Left cardiac atrium (tissue), 4 donors: ENCODE results near the gene PLEK2. TPM values are rescaled to one million over a fixed set of nuclear protein-coding genes. Genes with fewer than 3 reads are reported as not detected.
"Not testable (repeated sequence)": the region's sequence is repeated elsewhere in the genome, so short reads cannot be mapped to it uniquely, and the experiment has no call there.

ENCODE experiments used
- ATAC-seq, 2 donors: fragments of 200-7000 bp; cut with Tn5 transposase; one replicate each; pipeline ENCODE4 v1.9.1; 2020; ENCODE audit warnings: mild to moderate bottlenecking in 2 of 2, moderate library complexity in 2 of 2
- DNase-seq: peaks from one replicate; pipeline ENCODE4 v3.0.0-alpha.2; 2020
- intact Hi-C, 2 donors: fragments of 100-400 bp; cut with DNase I; formaldehyde crosslinking; loops; one replicate each; pipeline versions ENCODE4 v1.14.1 to v1.15.1; 2022 to 2023
- total RNA-seq, 2 donors: library from RNA; stranded (reverse); fragmentation: NEBNext Ultra II Directional; extraction: Animal tissue kit (Norgen Biotek cat#: 25700); gene quantifications; one replicate each; pipeline ENCODE4 v1.2.1, GENCODE V29; 2021
- donor health status: DM: no; HTN: yes; CAD: no.
- donor health status: DM: no; HTN: yes; CAD: no; lungs with severe emphysema.
- donor health status: DM: yes; HTN: yes; CAD: no.
- donor health status: Dilated cardiomyopathy.

Gene PLEK2
- total RNA-seq, 2 donors from 2014 or later: 0.35 to 0.76 TPM

DNA sequence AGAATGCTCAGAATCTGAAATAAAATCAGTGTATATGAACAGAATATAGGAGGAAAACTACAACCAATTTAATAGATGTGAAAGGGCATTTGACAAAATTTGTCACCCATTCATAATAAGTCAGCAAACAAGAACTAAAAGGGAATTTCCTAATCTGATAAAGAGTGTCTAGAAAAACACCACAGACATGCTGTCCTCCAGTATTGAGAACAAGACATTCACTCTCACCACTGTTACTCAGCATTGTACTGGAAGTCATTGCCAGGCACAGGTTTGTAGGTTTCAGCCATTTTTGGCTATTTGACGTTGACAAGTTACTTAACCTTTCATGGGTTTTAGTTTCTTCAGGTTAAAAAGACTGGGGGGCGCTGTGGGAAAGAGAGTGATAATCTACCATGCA lies 38.6 kb downstream of the PLEK2 start:
- no peak for DNase-seq
- no peak for ATAC-seq
- intact Hi-C loops: no loop called here

DNA sequence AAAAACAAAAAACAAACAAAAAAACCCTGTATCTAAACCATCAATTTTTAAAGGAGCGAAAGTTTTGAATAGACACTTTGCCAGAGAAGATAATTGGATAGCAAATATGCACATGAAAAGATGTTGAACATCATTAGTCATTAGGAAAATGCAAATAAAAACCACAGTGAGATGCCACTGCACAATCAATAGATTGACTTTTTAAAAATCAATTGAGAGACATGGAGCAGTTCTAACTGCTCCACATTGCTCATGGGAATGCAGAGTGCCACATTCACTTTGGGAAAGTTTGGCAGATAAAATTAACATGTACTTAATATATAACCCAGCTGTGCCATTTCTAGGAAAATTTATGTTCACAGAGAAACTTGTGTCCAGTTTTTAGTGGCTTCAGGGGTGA lies 39.1 kb downstream of the PLEK2 start:
- DNase-seq: no peak
- intact Hi-C loops: no loop called here
- no peak for ATAC-seq

DNA sequence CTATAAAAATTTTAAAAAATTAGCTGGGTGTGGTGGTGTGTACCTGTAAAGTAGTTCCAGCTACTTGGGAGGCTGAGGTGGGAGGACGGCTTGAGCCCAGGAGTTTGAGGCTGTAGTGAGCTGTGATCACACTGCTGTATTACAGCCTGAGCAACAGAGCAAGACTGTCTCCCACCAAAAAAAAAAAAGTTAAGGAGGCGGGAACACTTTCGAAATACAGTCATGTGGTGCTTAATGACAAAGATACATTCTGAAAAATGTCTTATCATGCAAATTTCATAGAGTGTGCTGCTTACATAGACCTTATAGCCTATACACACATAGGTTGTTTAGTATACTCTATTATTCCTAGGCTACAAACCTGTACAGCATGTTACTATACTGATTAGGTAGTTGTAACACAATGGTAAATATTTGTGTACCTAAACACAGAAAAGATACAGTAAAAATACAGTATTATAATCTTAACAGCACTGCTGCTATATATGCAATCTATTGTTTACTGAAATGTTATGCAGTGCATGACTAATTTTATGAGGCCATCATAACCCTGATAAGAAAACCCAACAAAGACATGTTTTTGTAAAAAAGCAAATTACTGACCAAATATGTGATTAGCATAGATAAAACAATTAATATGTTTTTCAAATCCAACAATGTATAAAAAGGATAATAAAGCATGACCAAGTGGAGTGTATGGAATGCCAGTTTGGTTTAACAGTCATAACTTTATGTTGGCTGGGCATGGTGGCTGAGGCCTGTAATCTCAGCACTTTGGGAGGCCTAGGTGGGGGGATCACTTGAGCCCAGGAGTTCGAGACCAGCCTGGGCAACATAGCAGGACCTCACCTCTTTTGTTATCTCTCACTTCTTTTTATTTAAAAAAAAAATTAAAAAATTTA lies 40.5 kb downstream of the PLEK2 start:
- ATAC-seq (no peak), DNase-seq (no peak)
- intact Hi-C loops: no loop called here

DNA sequence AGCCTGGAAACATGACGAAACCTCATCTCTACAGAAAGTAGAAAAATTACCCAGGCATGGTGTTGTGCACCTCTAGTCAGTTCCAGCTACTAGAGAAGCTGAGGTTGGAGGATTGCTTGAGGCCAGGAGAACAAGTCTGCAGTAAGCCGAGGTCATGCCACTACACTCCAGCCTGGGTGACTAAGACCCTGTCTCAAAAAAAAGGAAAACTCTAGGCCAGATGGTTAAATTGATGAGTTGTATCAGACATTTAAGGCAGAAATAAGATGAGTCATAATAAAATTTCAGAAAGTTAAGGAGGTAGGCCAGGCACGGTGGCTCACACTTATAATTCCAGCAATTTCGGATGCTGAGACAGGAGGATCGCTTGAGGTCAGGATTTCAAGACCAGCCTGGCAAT lies 41.1 kb downstream of the PLEK2 start:
- intact Hi-C loops: no loop called here
- no peak for ATAC-seq
- no peak for DNase-seq

DNA sequence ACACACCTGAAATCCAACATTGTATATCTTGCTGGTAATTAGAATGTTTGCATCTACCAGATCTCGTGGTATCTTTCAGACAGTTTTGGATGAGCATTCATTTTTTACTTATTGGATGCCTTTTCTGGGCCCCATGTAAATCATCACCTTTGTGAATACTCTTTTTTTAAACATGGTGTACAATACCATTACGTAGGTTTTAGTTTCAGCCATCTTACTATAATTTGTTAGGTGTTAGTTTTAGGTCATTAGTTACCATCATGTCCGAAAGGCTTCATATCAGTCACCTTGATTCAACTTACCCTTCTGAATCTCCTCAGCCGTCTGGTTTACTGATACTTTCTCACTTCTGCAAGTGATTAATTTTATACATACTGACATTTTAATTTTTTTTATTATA lies 46.5 kb downstream of the PLEK2 start:
- ATAC-seq (no peak), DNase-seq (no peak)
- intact Hi-C loops: no loop called here

DNA sequence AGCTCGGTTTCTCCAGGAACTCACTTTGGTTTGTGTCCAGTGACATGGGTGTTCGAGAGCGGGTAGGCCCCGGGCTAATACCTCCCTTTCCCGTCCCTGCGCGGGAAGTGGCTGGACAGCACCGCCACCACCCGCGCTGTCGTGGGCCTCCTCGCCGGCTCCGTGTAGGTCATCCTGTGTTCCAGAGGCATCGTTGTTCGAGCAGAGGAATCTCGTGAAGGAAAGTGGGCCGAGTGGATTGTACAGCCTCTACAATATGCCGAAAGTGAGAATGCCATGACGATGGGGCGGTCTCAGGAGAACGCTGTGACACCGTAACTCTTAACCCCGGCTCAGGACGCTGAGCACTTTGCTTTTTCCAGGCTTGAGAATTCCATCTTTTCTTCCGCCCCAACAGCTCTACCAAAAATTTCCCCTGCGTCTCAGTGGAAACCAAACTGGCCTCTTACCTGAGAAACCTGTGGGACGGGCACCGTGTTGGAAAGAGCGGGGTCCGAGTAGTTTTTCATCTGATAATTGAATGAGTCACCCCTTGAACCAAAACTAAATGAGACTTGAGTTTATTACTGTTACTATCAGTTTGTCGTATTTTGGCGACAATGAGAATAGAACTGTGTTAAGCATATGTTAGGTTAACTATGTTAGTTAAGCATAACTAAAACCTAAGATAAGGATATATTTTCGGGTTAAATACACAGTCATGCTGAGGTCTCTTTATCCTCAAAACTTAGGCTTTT lies 51.3 kb downstream of the PLEK2 start:
- intact Hi-C loops: no loop called here
- no peak for DNase-seq
- peak; percentile 38 to 56 for ATAC-seq

DNA sequence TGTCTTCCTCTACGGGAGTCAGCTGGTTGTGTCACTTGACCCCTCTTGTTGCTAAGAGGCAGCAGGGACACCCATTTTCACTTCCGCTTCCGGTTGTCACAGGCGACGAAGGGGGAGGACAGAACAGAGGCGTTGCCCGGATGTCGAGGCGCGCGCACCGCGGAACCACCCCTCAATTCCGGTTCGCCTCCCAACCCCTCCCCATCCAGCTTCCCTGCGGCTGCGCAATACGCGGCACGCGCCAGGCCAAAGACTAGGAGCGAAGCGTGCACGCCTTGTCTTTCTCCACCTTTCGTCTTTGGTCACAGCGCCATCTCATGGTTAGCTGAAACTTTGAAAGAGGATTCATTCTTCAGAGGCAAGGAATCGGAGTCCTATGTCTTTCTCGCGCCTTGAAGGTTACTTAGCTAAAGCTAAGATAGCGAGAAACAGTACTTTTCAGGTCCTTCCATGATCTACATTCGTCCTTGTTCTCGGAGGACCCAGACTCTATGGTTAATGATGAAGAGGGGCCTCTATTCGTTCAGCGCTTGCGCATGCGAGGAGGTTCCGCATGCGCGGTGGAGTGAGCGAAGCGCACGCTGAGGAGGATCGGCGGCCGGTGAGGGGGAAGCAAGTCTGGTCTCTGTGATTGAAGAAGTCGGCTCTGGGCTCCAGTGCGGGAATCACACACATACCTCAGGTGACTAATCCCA lies 52.0 kb downstream of the PLEK2 start, which contains the start of the genes ATP6V1D and EIF2S1:
Gene ATP6V1D, minus strand, starts transcription at position 30 of the 695 bp plus-strand sequence. CDS start 106 bp downstream, outside the sequence.
Gene EIF2S1, plus strand, starts transcription at position 554 of the 695 bp plus-strand sequence. CDS start 4,440 bp downstream, outside the sequence.
- ATAC-seq: peak; percentile 98
- peak; percentile 99 for DNase-seq
- intact Hi-C loops: no loop called here

DNA sequence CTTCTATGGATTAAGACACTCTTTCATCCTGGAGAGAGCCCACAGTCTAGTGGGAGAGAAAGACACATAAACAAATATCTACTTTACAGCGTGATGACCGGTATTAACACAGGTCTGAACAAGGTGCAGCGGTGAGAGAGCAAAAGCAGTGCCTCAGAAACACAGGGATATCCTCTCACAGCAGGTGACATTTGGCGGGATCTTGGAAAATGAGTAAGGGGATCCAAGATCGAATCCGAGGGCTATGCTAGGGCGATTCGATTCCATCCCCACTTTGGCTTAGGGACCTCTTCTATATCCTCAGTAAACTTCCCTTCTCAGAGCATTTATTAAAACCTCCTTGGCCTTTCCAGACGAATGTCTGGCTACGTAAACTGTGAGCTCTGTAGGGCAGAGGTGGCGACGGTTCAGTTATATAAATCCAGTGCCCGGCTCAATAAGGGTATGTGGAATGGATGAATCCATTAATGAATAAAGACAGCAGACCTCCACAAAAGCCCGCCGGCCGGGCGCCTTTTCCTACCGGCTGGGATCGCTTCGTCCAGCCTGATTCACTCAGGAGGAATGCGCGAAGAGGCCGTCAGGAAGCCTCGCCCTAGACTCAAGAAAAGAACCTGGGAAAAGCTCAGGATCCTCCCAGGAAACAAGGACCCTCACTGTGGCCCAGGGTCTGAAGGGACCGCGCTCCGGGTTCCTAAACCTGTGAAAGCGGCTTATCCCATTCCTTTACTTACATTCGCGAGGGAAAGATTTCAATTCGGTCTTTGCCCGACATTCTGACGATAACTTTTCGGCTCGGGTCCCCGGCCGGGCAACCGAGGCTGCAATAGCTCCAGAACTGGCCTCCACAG lies 52.8 kb downstream of the PLEK2 start:
- ATAC-seq (peak; percentile 4 to 14), DNase-seq (peak; percentile 36)
- intact Hi-C loops: no loop called here

DNA sequence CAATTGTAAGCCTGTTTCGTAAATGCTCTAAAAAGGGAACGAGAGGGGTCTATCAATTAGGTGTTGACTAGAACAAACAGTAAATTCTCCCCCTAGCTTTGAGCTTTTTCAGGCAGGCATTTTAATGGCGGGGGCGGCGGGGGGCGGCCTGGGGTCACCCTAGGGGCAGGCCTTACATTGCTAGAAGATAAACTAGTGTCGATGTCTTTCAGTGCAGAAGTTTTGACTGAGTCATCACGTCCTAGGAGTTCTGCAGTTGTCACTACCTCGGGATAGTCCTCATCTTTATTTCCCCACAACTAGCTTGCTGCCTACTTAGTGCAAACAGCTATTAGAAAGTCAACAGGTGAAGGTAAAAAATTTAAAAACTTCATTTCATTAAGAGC lies 54.0 kb downstream of the PLEK2 start:
- intact Hi-C loops: no loop called here
- DNase-seq: no peak
- ATAC-seq: no peak

DNA sequence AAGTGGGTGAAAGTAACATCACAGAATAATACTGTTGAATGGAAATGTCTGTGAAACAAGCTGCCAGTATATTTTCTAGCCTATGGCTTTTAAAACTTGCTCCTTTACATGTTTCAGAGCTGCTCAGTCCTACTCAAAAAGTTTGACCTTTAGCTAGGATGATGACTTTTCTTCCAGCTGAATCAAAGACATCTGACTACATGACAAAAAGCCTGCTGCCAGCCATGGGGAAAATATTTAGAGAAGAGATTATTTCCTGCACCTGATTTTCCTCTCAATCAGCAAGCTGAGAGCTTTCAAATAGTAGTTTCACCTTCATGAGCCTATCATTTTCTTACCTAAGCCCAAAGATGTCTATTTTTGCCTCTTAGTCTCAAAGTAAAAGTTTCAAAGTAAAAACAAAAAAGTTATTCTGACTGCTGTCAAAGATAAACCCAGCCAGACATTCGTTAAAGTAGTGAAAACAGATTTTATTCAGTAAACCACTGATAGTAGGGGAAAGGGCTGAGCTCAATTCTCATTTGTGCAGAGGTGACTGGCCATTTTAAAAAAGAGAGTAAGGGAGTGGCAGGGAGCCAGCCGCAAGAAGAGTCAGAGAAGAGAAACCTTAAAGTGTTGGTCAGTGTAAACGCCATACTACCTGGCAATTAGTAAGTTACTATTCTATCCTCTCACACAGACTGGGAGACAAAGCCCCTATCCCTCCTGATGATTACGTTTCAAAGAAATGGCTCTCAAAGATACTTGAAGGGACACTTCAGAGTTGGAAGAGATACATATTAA lies 54.6 kb downstream of the PLEK2 start:
- ATAC-seq (no peak), DNase-seq (no peak)
- intact Hi-C loops: no loop called here

DNA sequence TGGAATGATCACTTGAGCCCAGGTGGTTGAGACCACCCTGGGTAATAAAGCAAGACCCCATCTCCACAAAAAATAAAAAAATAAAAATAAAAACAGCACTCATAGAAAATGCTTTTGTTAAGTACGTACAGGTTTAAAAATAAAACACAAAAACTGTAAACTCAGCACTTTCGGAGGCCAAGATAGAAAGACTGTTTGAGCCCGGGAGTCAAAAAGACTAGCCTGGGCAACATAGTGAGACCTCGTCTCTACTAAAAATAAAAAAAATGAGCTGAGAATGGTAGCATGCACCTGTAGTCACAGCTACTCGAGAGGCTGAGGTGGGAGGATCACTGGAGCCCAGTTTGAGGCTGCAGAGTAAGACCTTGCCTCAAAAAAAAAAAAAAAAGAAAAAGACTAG lies 59.9 kb downstream of the PLEK2 start:
- no peak for ATAC-seq
- intact Hi-C loops: no loop called here
- no peak for DNase-seq

DNA sequence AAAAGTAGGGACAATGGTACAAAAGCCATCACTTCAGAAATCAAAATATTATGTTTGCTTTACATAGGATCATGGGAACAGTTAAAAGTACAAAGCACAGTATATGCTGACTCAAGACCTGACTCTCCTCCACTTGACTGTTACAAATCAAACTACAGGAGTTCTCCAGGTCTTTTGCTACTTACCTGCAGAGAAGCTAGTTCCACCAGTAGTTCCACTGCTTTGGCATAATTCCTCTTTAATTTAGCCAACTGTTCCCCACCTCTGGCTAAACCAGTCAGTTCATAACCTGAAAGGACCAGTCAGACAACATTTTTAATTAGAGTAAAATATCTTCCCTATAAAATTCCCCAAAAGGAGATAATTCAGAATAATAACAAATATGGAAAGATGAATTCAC lies 66.4 kb downstream of the PLEK2 start:
- ATAC-seq: no peak
- DNase-seq: no peak
- intact Hi-C loops: no loop called here

DNA sequence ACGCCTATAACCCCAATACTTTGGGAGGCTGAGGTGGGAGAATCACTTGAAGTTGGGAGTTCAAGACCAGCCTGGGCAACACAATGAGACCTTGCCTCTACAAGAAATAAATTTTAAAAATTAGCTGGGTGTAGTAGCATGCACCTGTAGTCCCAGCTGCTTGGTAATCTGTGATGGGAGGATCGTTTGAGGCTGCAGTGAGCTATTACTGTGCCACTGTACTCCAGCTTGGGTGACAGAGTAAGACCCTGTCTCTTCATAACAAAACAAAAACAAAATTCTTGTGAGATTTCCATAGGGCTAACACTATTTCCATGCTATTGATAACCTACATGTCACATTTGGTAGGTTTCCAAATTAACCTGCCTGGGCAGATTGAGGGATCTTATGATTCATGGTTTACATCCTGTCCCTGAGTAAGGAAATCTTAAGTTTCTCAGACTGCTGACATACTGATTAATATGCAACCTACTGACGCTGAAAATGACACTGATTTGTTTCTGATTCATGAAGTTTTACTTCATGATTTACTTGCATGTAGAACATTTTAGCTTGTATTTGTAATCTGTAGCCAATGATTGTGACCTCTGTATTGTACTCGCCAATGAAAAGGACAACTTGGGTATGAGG lies 68.2 kb downstream of the PLEK2 start:
- ATAC-seq: no peak
- no peak for DNase-seq
- intact Hi-C loops: no loop called here

DNA sequence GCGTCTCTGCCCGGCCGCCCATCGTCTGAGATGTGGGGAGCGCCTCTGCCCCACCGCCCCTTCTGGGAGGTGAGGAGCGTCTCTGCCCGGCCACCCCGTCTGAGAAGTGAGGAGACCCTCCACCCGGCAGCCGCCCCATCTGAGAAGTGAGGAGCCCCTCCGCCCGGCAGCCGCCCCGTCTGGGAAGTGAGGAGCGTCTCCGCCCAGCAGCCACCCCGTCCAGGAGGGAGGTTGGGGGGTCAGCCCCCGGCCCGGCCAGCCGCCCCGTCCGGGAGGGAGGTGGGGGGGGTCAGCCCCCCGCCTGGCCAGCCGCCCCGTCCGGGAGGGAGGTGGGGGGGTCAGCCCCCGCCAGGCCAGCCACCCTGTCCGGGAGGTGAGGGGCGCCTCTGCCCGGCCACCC lies 70.7 kb downstream of the PLEK2 start:
- DNase-seq, intact Hi-C loops, ATAC-seq: not testable (repeated sequence)
